Left cardiac atrium (tissue), 2 donors: ENCODE data around the gene UBQLN3. TPM values are rescaled to one million over a fixed set of nuclear protein-coding genes. Genes with fewer than 3 reads are reported as not detected.

Experiments used
- total RNA-seq, 2 donors: library from RNA; stranded (reverse); fragmentation: NEBNext Ultra II Directional; extraction: Animal tissue kit (Norgen Biotek cat#: 25700); gene quantifications; one replicate each; pipeline ENCODE4 v1.2.1, GENCODE V29; 2021
- donor health status: DM: no; HTN: yes; CAD: no; lungs with severe emphysema.
- donor health status: DM: yes; HTN: yes; CAD: no.

The UBQLN3 gene
- total RNA-seq, 2 donors from 2014 or later = 0.13 to 0.15 TPM

Other genes with a start within 250 kb of the UBQLN3 start
- not detected for gene HBE1, start 240.0 kb downstream of the UBQLN3 start, total RNA-seq
- not detected for gene OR51B4, start 208.0 kb downstream of the UBQLN3 start, total RNA-seq
- gene OR51B2, start 185.7 kb downstream of the UBQLN3 start, total RNA-seq = not detected
- gene OR51B5, start 166.4 kb downstream of the UBQLN3 start, total RNA-seq = not detected
- gene OR51B6, start 158.4 kb downstream of the UBQLN3 start, total RNA-seq = not detected
- gene OR51M1, start 126.1 kb downstream of the UBQLN3 start, total RNA-seq = not detected
- gene OR51Q1, start 87.8 kb downstream of the UBQLN3 start, total RNA-seq = not detected
- gene OR51I1, start 68.4 kb downstream of the UBQLN3 start, total RNA-seq = not detected
- not detected for gene OR51I2, start 60.6 kb downstream of the UBQLN3 start, total RNA-seq
- gene OR52D1, start 21.3 kb downstream of the UBQLN3 start, total RNA-seq = not detected
- gene UBQLNL, start 6.7 kb upstream of the UBQLN3 start, total RNA-seq = under 1 TPM; 0.12 to 0.16 TPM
- gene OR52H1, start 38.6 kb upstream of the UBQLN3 start, total RNA-seq = not detected
- gene OR52B6, start 70.9 kb upstream of the UBQLN3 start, total RNA-seq = not detected
- 1 to 10 TPM; 1.1 to 1.2 TPM for gene TRIM6, start 86.7 kb upstream of the UBQLN3 start, total RNA-seq
- 1 to 10 TPM; 2.3 to 3.4 TPM for gene TRIM34, start 115.0 kb upstream of the UBQLN3 start, total RNA-seq
- gene TRIM5, start 175.1 kb upstream of the UBQLN3 start, total RNA-seq = 10 to 100 TPM; 14.2 to 14.8 TPM
- 10 to 100 TPM; 29.6 to 33.7 TPM for gene TRIM22, start 179.8 kb upstream of the UBQLN3 start, total RNA-seq
- gene OR56B1, start 226.5 kb upstream of the UBQLN3 start, total RNA-seq = not detected
- not detected for gene OR52N4, start 244.3 kb upstream of the UBQLN3 start, total RNA-seq